ENCODE data around the gene BRD8. TPM values are rescaled to one million over a fixed set of nuclear protein-coding genes. Genes with fewer than 3 reads are reported as not detected.

BRD8 gene
- total RNA-seq, 1 donor from 2014 or later: 62.3 TPM

- Mint-ChIP-seq H3K4me1 (ENCODE audit: low read depth, unreplicated experiment) (peaks cover 7% of the 10 kb centered on the region), H3K36me3 (ENCODE audit: unreplicated experiment) (no peaks in the 10 kb centered on the region), H3K27ac (ENCODE audit: unreplicated experiment) (no peak overlapping the region), H3K4me3 (ENCODE audit: unreplicated experiment) (no peak overlapping the region), H3K27me3 (ENCODE audit: unreplicated experiment) (peaks cover 3% of the 10 kb centered on the region), H3K9me3 (ENCODE audit: unreplicated experiment) (no peaks in the 10 kb centered on the region)
- DNase-seq: peak; percentile 19
- no peak for TF ChIP-seq CTCF (IDR thresholded peaks at IDR 0.05; ENCODE audit: partially characterized antibody, unreplicated experiment)
Measured at GRCh38 chr5:138179277-138179857, 937 bp upstream of the BRD8 start.

GRCh38 chr5:138177941-138178515, 402 bp downstream of the BRD8 start:
- Mint-ChIP-seq H3K27me3 (ENCODE audit: unreplicated experiment) (peaks cover 3% of the 10 kb centered on the region), H3K36me3 (ENCODE audit: unreplicated experiment) (no peaks in the 10 kb centered on the region), H3K4me3 (ENCODE audit: unreplicated experiment) (no peak overlapping the region), H3K27ac (ENCODE audit: unreplicated experiment) (no peak overlapping the region), H3K4me1 (ENCODE audit: low read depth, unreplicated experiment) (peaks cover 7% of the 10 kb centered on the region), H3K9me3 (ENCODE audit: unreplicated experiment) (no peaks in the 10 kb centered on the region)
- no peak for TF ChIP-seq CTCF (IDR thresholded peaks at IDR 0.05; ENCODE audit: partially characterized antibody, unreplicated experiment)
- peak; percentile 25 for DNase-seq

- no peak for DNase-seq
- no peak overlapping the region for H3K4me3 Mint-ChIP-seq (ENCODE audit: unreplicated experiment)
- H3K27ac Mint-ChIP-seq (ENCODE audit: unreplicated experiment): no peak overlapping the region
- H3K36me3 Mint-ChIP-seq (ENCODE audit: unreplicated experiment): no peaks in the 10 kb centered on the region
- H3K9me3 Mint-ChIP-seq (ENCODE audit: unreplicated experiment): no peaks in the 10 kb centered on the region
- TF ChIP-seq CTCF (IDR thresholded peaks at IDR 0.05; ENCODE audit: partially characterized antibody, unreplicated experiment): no peak
- H3K27me3 Mint-ChIP-seq (ENCODE audit: unreplicated experiment): peaks cover 2% of the 10 kb centered on the region
- no peaks in the 10 kb centered on the region for H3K4me1 Mint-ChIP-seq (ENCODE audit: low read depth, unreplicated experiment)
Measured at GRCh38 chr5:138170299-138170698, 8.1 kb downstream of the BRD8 start.

- H3K4me1 Mint-ChIP-seq (ENCODE audit: low read depth, unreplicated experiment): no peaks in the 10 kb centered on the region
- H3K27ac Mint-ChIP-seq (ENCODE audit: unreplicated experiment): no peak overlapping the region
- no peak overlapping the region for H3K4me3 Mint-ChIP-seq (ENCODE audit: unreplicated experiment)
- no peaks in the 10 kb centered on the region for H3K36me3 Mint-ChIP-seq (ENCODE audit: unreplicated experiment)
- no peak for DNase-seq
- H3K27me3 Mint-ChIP-seq (ENCODE audit: unreplicated experiment): no peaks in the 10 kb centered on the region
- no peak for TF ChIP-seq CTCF (IDR thresholded peaks at IDR 0.05; ENCODE audit: partially characterized antibody, unreplicated experiment)
- no peaks in the 10 kb centered on the region for H3K9me3 Mint-ChIP-seq (ENCODE audit: unreplicated experiment)
Measured at GRCh38 chr5:138169124-138169523, 9.3 kb downstream of the BRD8 start.

GRCh38 chr5:138163721-138164120, 14.7 kb downstream of the BRD8 start:
- DNase-seq: no peak
- Mint-ChIP-seq H3K9me3 (ENCODE audit: unreplicated experiment) (no peaks in the 10 kb centered on the region), H3K27ac (ENCODE audit: unreplicated experiment) (no peak overlapping the region), H3K27me3 (ENCODE audit: unreplicated experiment) (no peaks in the 10 kb centered on the region), H3K4me3 (ENCODE audit: unreplicated experiment) (no peak overlapping the region), H3K36me3 (ENCODE audit: unreplicated experiment) (no peaks in the 10 kb centered on the region), H3K4me1 (ENCODE audit: low read depth, unreplicated experiment) (no peaks in the 10 kb centered on the region)
- TF ChIP-seq CTCF (IDR thresholded peaks at IDR 0.05; ENCODE audit: partially characterized antibody, unreplicated experiment): no peak

All from glutamatergic neuron (in vitro differentiated cells).